PC-9 (cell line): ENCODE data around the gene EIF4G3.

ENCODE experiments used
- CTCF ChIP-seq: fragments of 200-600 bp; sonication (generic); conservative IDR thresholded peaks from 2 replicates; pipeline ENCODE4 v1.6.1; 2017; ENCODE audit warnings: mixed run types, antibody characterized with exemption, mild to moderate bottlenecking, moderate library complexity
- EZH2 ChIP-seq: fragments of 200-600 bp; sonication (generic); IDR thresholded peaks from 2 replicates; pipeline ENCODE4 v1.8.0; 2017; ENCODE audit warnings: antibody characterized with exemption, low read depth

GRCh38 chr1:21050031-21050430, 126.7 kb downstream of the EIF4G3 start:
- TF ChIP-seq CTCF, result no peak
- TF ChIP-seq EZH2, result no peak
